Islet of Langerhans (tissue), 1 donor: ENCODE measurements around the gene PRKN.

Experiments
- FAIRE-seq: peaks from one replicate; lab custom pipeline; 2011; peaks lifted over from hg19 to GRCh38; lab: Jason Lieb, UNC

The PRKN gene

GRCh38 chr6:162116902-162117525 lies 610.6 kb downstream of the PRKN start:
- no peak for FAIRE-seq

- FAIRE-seq = no peak
These were observed 618.0 kb downstream of the PRKN start for GRCh38 chr6:162109480-162110050.

- FAIRE-seq = no peak
These were observed 619.5 kb downstream of the PRKN start for GRCh38 chr6:162108041-162108440.

GRCh38 chr6:162100096-162100495 lies 627.5 kb downstream of the PRKN start:
- FAIRE-seq = no peak

GRCh38 chr6:162099685-162100084 lies 627.9 kb downstream of the PRKN start:
- FAIRE-seq = peak; percentile 84

- no peak for FAIRE-seq
These were observed 634.6 kb downstream of the PRKN start for GRCh38 chr6:162092816-162093502.

GRCh38 chr6:162090734-162091133 lies 636.8 kb downstream of the PRKN start:
- FAIRE-seq = no peak

GRCh38 chr6:162088091-162088490 lies 639.5 kb downstream of the PRKN start:
- no peak for FAIRE-seq

- no peak for FAIRE-seq
These were observed 642.0 kb downstream of the PRKN start for GRCh38 chr6:162085561-162085960.

GRCh38 chr6:162082520-162082919 lies 645.0 kb downstream of the PRKN start:
- no peak for FAIRE-seq

- no peak for FAIRE-seq
These were observed 648.9 kb downstream of the PRKN start for GRCh38 chr6:162078667-162079066.

GRCh38 chr6:162078126-162078525 lies 649.4 kb downstream of the PRKN start:
- FAIRE-seq = no peak

- no peak for FAIRE-seq
These were observed 650.8 kb downstream of the PRKN start for GRCh38 chr6:162076816-162077215.

GRCh38 chr6:162074641-162075275 lies 652.8 kb downstream of the PRKN start:
- FAIRE-seq = no peak

GRCh38 chr6:162070639-162071038 lies 656.9 kb downstream of the PRKN start:
- FAIRE-seq = no peak

- no peak for FAIRE-seq
These were observed 657.6 kb downstream of the PRKN start for GRCh38 chr6:162069995-162070394.

GRCh38 chr6:162068340-162068739 lies 659.2 kb downstream of the PRKN start:
- no peak for FAIRE-seq

GRCh38 chr6:162063666-162064065 lies 663.9 kb downstream of the PRKN start:
- FAIRE-seq = no peak

GRCh38 chr6:162058281-162058875 lies 669.2 kb downstream of the PRKN start:
- FAIRE-seq = peak; percentile 97

- no peak for FAIRE-seq
These were observed 670.8 kb downstream of the PRKN start for GRCh38 chr6:162056745-162057144.

- no peak for FAIRE-seq
These were observed 671.5 kb downstream of the PRKN start for GRCh38 chr6:162056061-162056460.

GRCh38 chr6:162055365-162055764 lies 672.2 kb downstream of the PRKN start:
- FAIRE-seq = no peak

- no peak for FAIRE-seq
These were observed 674.5 kb downstream of the PRKN start for GRCh38 chr6:162053084-162053483.
